ENCODE measurements around the gene MYO5B.
"Not testable (repeated sequence)": the region's sequence is repeated elsewhere in the genome, so short reads cannot be mapped to it uniquely, and the experiment has no call there.

MYO5B gene

DNA sequence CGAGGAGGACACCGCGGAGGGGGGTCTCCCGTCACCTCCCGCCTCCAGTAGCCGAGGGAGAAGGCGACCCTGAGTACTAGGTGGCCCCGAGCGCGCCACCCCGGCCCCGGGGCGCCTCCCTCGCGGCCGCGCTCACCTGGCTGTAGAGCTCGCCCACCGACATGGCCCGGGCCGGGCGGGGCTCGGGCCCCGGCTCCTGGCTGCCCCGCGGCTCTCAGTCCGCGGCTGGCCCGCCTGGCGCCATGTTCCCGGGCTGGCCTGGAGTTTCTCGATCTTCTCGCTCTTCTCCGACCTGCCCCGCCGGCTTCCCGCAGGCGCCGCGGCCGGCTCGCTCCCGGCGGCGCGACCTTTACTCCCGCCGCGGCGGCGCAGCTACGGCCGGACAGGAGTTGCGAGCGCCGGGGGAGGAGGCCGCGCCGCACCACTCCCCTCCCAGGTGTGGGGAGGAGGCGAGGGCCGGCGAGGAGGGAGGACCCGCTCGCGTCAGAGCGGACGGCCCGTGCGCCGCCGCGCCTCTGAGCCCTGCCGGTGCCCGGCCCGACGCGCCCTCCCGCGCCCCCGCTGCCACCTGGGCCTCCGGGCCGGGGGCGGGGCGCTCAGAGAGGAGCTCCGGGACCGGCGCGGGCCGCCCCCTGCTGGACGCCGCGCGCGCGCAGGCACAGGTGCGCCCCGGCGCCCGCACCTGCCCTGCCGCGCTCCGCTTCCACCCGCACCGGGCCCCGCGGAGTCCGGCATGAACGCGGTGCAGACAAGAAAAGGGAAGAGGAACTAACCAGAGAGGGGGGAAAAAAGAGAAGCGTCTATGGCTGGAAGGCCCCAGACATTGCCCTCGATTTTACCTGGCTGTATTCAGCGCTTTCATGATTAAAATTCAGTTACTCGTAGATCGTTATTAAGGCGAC is at the start of gene MYO5B:
Gene MYO5B (minus strand): TSS at position 517 of the 902 bp plus-strand sequence. CDS start 354 bp downstream, at position 163.
- in situ Hi-C loops (cut with HindIII; ENCODE audit: low sequenced_read_pairs): no loop called here
- no peak for DNase-seq (ENCODE audit: low read depth)
- peak within 1 kb of the TSS; percentile 36 for H3K4me3 ChIP-seq (ENCODE audit: low read depth, low read length)
- peak; percentile 7 for TF ChIP-seq CTCF (IDR thresholded peaks at IDR 0.05; ENCODE audit: low read depth, low read length, missing control alignments)

DNA sequence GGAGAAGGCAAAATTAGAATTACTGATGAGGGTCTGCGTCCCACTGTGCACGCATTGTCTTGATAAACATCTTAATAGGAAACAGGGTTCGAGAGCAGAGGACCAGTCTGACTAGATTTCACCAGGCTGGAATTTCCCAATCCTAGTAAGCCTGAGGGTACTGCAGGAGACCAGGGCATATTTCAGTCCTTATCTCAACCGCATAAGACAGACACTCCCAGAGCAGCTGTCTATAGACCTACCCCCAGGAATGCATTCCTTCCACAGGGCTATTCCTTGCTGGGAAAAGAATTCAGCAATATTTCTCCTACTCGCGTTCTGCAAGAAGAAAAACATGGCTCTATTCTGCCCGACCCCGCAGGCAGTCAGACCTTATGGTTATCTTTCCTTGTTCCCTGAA is 46.8 kb upstream of the MYO5B start:
- in situ Hi-C loops (cut with HindIII; ENCODE audit: low sequenced_read_pairs); H3K4me3 ChIP-seq (ENCODE audit: low read depth, low read length); DNase-seq (ENCODE audit: low read depth): not testable (repeated sequence)

DNA sequence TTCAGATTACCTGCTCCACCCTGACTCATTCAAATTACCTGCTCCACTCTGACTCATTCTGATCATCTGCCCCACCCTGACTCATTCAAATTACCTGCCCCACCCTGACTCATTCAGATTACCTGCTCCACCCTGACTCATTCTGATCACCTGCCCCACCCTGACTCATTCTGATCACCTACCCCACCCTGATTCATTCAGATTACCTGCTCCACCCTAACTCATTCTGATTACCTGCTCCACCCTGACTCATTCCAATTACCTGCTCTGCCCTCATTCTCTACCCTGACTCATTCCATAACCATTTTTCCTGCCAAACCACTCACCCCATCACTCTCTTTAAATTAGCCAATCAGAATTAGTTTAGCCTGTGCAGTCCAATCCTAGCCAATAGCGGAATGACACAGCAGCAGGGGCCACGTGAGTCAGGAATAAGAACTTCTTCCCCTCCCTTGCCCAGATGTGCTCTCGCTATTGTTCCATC is 45.2 kb upstream of the MYO5B start:
- in situ Hi-C loops (cut with HindIII; ENCODE audit: low sequenced_read_pairs): no loop called here
- H3K4me3 ChIP-seq (ENCODE audit: low read depth, low read length): no peak overlapping the region
- TF ChIP-seq CTCF (IDR thresholded peaks at IDR 0.05; ENCODE audit: low read depth, low read length, missing control alignments): no peak
- DNase-seq (ENCODE audit: low read depth): no peak

DNA sequence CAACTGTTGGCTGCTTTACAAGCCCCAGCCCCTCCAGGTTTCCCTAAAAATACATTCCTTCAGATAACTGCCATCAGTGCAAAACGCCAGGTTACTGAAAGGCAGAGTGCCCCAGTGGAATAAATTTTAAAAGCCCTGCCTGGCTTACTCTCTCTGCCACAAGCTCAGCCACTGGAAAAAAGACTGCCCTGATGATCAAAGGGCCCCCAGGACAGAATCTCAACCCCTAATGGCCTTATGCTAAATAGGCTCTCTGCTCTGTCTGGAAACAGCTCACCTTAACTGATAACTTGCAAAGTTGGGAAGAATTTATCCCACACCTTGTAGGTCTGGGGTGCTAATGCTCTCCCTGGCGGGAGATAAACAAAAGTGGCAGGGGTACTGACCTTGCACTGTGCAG is 37.5 kb upstream of the MYO5B start:
- H3K4me3 ChIP-seq (ENCODE audit: low read depth, low read length): no peak overlapping the region
- no peak for TF ChIP-seq CTCF (IDR thresholded peaks at IDR 0.05; ENCODE audit: low read depth, low read length, missing control alignments)
- no peak for DNase-seq (ENCODE audit: low read depth)
- in situ Hi-C loops (cut with HindIII; ENCODE audit: low sequenced_read_pairs): no loop called here

- no peak for TF ChIP-seq CTCF (IDR thresholded peaks at IDR 0.05; ENCODE audit: low read depth, low read length, missing control alignments)
- H3K4me3 ChIP-seq (ENCODE audit: low read depth, low read length): no peak overlapping the region
- in situ Hi-C loops (cut with HindIII; ENCODE audit: low sequenced_read_pairs): no loop called here
- no peak for DNase-seq (ENCODE audit: low read depth)
Observed at GRCh38 chr18:50231621-50232020, 36.7 kb upstream of the MYO5B start.

DNA sequence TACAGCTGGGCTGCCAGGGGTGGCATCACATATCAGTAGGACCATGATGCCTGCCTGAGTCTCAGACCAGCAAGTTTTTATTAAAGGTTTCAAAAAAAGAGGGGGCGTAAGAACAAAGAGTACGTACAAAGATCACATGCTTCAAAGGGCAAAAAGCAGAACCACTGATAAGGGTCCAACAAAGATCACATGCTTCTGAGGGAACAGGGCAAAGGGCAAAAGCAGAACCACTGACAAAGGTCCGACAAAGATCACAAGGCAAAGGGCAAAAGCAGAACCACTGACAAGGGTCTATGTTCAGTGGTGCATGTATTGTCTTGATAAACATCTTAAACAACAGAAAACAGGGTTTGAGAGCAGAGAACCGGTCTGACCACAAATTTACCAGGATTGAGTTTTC is 25.3 kb upstream of the MYO5B start:
- DNase-seq (ENCODE audit: low read depth); in situ Hi-C loops (cut with HindIII; ENCODE audit: low sequenced_read_pairs): not testable (repeated sequence)

GRCh38 chr18:50218432-50219197 is 23.7 kb upstream of the MYO5B start:
- DNase-seq (ENCODE audit: low read depth): no peak
- peak; percentile 23 for TF ChIP-seq CTCF (IDR thresholded peaks at IDR 0.05; ENCODE audit: low read depth, low read length, missing control alignments)
- no peak overlapping the region for H3K4me3 ChIP-seq (ENCODE audit: low read depth, low read length)
- in situ Hi-C loops (cut with HindIII; ENCODE audit: low sequenced_read_pairs): no loop called here

More for the DNA sequence above, 25.3 kb upstream of the MYO5B start:
- not testable (repeated sequence) for H3K4me3 ChIP-seq (ENCODE audit: low read depth, low read length)
